Endothelial cell of hepatic sinusoid (primary cell): Measurements from ENCODE around the gene ADSS1.

Experiments
- in situ Hi-C: cut with HindIII; loops from 2 replicates; pipeline ENCODE4 v1.10.0; 2017; ENCODE audit warnings: low sequenced_read_pairs

Gene ADSS1

GRCh38 chr14:104712881-104713734 lies 10.9 kb upstream of the ADSS1 start:
- in situ Hi-C loops = loop anchor here (10.0 kb wide), 2 partner anchors 88 to 112 kb away; no protein-coding TSS in a partner anchor

GRCh38 chr14:104714066-104714465 lies 10.0 kb upstream of the ADSS1 start:
- in situ Hi-C loops = loop anchor here (10.0 kb wide), 2 partner anchors 89 to 111 kb away; no protein-coding TSS in a partner anchor

- in situ Hi-C loops = loop anchor here (10.0 kb wide), 2 partner anchors 90 to 110 kb away; no protein-coding TSS in a partner anchor
Observed at GRCh38 chr14:104714681-104715080, 9.3 kb upstream of the ADSS1 start.

DNA sequence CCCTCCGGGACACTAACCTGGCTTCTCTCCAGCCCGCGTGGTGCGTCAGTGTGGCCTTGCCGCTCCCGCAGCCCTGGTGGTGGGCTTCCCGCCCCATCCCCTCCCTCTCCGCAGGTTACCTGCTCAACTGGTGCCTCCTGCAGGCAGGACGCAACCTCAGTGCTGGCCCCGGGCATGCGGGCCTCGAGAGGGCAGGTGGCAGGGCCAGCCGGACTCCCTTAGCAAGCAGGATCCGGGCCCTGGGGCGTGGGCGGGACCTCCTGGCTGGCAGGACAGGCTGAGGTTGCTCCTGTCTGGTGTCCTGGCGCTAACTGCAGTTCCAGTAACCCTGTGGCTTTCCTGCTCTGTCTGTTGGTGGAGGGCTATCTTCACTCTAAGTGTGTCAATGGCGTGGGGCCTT lies 8.6 kb upstream of the ADSS1 start:
- in situ Hi-C loops = loop anchor here (10.0 kb wide), 2 partner anchors 91 to 109 kb away; no protein-coding TSS in a partner anchor

GRCh38 chr14:104715871-104716270 lies 8.2 kb upstream of the ADSS1 start:
- in situ Hi-C loops = loop anchor here (10.0 kb wide), 2 partner anchors 91 to 109 kb away; no protein-coding TSS in a partner anchor

DNA sequence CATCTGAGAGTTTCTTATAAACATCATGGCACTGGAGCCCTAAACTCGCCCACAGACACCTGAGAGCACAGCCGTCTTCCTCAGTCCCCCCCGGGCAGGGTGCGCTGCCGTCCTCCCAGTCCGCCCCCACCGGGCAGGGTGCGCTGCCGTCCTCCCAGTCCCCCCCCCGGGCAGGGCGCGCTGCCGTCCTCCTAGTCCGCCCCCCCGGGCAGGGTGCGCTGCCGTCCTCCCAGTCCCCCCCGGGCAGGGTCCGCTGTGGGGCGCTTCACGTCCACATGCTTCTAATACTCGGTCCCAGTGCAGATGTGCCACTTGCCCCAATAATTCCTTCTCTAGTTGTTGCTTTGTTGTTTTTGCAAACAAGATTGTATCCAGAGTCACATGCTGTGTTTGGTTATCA lies 6.9 kb upstream of the ADSS1 start:
- in situ Hi-C loops = loop anchor here (10.0 kb wide), 2 partner anchors 92 to 108 kb away; no protein-coding TSS in a partner anchor

GRCh38 chr14:104717646-104718045 lies 6.4 kb upstream of the ADSS1 start:
- in situ Hi-C loops = loop anchor here (10.0 kb wide), 2 partner anchors 93 to 107 kb away; no protein-coding TSS in a partner anchor

DNA sequence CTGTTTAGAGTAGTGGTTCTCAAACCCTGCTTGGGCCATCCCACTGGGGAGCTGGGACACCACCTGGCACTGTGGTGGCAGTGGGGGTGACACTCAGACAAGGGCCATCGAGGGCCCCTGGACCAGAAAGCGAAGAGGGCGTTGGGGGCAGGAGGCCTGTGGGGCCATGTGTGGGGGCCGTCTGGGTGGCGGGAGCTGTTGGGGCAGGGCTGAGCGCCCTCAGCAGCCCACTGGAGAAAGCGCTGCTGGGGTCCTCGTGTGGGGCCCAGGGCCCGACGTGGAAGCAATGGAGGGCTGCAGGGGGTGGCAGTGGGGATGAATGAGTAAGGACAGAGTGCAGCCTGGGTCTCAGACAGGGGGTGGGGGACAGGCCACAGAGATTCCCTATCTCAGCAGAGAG lies 5.9 kb upstream of the ADSS1 start:
- in situ Hi-C loops = loop anchor here (10.0 kb wide), 2 partner anchors 93 to 107 kb away; no protein-coding TSS in a partner anchor

DNA sequence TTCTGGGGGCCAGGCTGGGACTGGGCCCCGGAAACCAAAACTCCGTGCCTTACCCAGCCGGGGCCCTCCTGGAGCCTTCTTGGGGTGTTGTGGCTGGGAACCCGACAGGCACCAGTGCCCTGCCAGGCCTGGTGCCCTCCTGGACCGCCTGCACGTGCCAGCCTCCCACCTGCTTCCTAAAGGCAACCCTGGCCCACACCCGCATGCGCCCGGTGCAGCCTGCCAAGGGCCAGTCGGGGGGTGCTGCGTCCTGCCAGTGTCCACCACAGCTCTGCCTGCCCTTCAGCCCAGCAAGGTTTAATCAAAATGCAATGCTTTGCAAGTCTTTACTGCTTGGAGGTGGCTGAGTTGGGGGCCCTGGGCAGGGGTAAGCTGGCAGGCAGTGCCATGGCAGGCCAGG lies 5.2 kb upstream of the ADSS1 start:
- in situ Hi-C loops = loop anchor here (10.0 kb wide), 2 partner anchors 94 to 106 kb away; no protein-coding TSS in a partner anchor

GRCh38 chr14:104719343-104719742 lies 4.7 kb upstream of the ADSS1 start:
- in situ Hi-C loops = loop anchor here (10.0 kb wide), 2 partner anchors 95 to 105 kb away; no protein-coding TSS in a partner anchor

GRCh38 chr14:104721505-104722431 lies 2.3 kb upstream of the ADSS1 start:
- in situ Hi-C loops = no loop called here

GRCh38 chr14:104722938-104723650 lies 935 bp upstream of the ADSS1 start:
- in situ Hi-C loops = no loop called here

DNA sequence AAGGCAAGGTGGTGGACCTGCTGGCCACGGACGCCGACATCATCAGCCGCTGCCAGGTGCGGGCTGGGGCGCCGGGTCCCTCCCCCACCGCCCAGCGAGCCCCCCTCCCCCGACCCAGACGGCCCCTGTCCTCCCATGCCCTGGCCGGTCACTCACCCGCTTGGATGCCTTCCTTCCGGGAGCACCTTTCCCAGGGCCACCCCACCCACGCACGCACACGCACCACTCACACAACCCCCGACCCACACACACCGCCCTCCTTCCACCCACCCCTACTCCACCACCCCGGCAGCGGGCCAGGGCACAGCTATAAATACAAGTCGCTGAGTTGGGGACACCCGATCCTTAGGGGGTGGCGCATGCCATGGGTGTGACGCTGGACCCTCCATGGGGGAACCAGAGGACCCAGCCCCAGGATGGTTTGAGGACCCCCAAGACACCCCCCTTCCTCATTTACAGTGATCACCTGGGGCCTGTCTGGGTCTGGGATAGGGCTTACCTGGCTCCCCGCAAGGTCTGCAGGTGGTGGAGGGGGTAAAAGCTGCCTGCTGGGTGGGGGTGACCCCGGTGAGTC lies 465 bp downstream of the ADSS1 start:
- in situ Hi-C loops = no loop called here

DNA sequence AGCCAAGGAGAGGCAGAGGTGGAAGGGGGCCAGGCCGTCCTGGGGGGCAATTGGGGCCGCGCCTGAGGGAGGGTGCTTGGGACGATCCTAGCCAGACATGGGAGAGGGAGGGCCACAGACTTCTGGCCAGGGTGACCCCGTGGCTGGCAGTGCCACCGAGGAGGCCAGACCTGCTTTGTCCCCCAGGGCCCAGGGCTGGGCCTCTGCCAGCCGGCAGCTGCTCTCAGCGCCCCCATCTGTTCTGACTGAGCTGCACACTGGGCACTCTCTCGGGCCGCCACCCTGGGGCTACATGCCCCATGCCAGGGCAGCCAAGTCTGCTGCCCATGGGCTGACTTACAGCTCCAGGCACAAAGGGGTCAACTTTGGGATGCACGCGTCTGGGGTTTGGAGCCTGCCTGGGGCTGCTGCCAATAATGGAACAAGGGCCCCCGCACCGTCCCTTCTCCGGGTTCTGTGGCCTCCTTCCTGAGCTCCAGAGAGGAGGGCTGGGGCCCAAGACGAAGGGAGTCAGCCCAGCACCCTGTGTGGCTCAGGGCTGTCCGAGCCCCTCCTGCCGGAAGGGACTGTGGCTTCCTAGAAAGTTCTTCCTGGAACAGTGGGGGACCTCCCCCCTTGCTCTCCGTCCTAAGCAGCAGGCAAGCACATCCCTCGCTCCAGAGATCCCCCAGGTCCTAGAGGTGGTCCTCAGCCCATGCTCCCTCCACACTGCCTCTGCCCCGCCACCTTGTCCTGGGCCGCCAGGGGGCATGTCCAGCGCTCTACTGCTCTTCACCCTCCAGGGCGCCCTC lies 1.1 kb downstream of the ADSS1 start:
- in situ Hi-C loops = no loop called here

DNA sequence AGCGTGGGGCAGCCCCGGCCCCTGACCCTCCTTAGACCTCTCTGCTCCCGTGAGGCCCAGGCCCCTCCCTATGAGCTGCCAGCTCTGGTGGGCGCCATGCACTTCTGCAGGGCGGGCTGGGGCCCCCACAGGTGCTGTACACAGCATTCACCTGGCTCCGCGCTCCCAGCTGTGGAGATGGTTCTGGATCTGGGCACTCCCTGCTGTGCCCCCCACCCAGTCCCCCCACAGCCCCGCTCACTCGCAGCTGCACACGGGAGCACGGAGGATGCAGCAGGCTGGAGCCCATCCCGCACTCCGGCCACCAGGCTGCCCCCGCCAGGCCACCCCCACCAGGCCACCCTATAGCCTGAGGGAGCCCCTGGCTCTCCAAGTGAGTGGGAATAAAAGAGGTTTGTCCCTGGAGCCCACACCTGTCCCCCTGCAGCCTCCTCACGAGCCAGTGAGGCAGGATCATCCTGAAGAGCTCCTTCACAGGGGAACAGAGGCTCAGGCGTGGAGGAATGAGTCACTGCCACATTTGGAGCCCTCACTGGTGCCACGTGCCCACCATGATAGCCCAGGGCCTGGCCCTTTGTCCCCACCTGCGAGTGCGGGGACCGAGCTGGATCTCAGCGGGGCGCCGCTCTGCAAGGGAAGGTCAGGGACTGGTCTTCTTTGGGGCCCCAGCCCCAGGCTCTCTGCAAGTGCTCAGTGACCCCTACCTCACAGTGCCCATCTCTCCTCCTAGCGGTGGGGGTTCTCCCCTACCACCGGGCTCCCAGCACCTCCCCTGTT lies 1.9 kb downstream of the ADSS1 start:
- in situ Hi-C loops = no loop called here

GRCh38 chr14:104726600-104727451 lies 2.8 kb downstream of the ADSS1 start:
- in situ Hi-C loops = no loop called here

GRCh38 chr14:104728631-104729030 lies 4.6 kb downstream of the ADSS1 start:
- in situ Hi-C loops = no loop called here
